Measurements from ENCODE around the gene BUD23. TPM values are rescaled to one million over a fixed set of nuclear protein-coding genes. Genes with fewer than 3 reads are reported as not detected.

BUD23 gene
- total RNA-seq, 1 donor from 2014 or later, result 97.9 TPM

- no peaks in the 10 kb centered on the region for H3K27me3 ChIP-seq (ENCODE audit: control insufficient read depth, insufficient read depth, low read length)
- no peak for TF ChIP-seq CTCF (IDR thresholded peaks at IDR 0.05; ENCODE audit: insufficient read depth, low read length, severe bottlenecking)
- no peak overlapping the region for H3K4me3 ChIP-seq (ENCODE audit: low read depth, low read length)
- peaks cover 37% of the 10 kb centered on the region for H3K36me3 ChIP-seq (ENCODE audit: control insufficient read depth, insufficient read depth, low read length)
- no peak for DNase-seq (ENCODE audit: low read depth)
- no peak for FAIRE-seq
Measured at GRCh38 chr7:73700581-73701134, 17.3 kb downstream of the BUD23 start.

GRCh38 chr7:73701357-73701995 lies 18.1 kb downstream of the BUD23 start:
- FAIRE-seq, result no peak
- Histone ChIP-seq H3K4me3 (ENCODE audit: low read depth, low read length) (no peak overlapping the region), H3K36me3 (ENCODE audit: control insufficient read depth, insufficient read depth, low read length) (peaks cover 31% of the 10 kb centered on the region), H3K27me3 (ENCODE audit: control insufficient read depth, insufficient read depth, low read length) (no peaks in the 10 kb centered on the region)
- peak; percentile 59 for TF ChIP-seq CTCF (IDR thresholded peaks at IDR 0.05; ENCODE audit: insufficient read depth, low read length, severe bottlenecking)
- DNase-seq (ENCODE audit: low read depth), result peak; percentile 27

GRCh38 chr7:73702226-73702625 lies 18.8 kb downstream of the BUD23 start:
- no peak overlapping the region for H3K4me3 ChIP-seq (ENCODE audit: low read depth, low read length)
- no peak for TF ChIP-seq CTCF (IDR thresholded peaks at IDR 0.05; ENCODE audit: insufficient read depth, low read length, severe bottlenecking)
- H3K36me3 ChIP-seq (ENCODE audit: control insufficient read depth, insufficient read depth, low read length), result peaks cover 27% of the 10 kb centered on the region
- DNase-seq (ENCODE audit: low read depth), result no peak
- no peaks in the 10 kb centered on the region for H3K27me3 ChIP-seq (ENCODE audit: control insufficient read depth, insufficient read depth, low read length)
- FAIRE-seq, result no peak

GRCh38 chr7:73702665-73703064 lies 19.3 kb downstream of the BUD23 start:
- FAIRE-seq, result no peak
- peaks cover 23% of the 10 kb centered on the region for H3K36me3 ChIP-seq (ENCODE audit: control insufficient read depth, insufficient read depth, low read length)

GRCh38 chr7:73703225-73703624 lies 19.8 kb downstream of the BUD23 start:
- no peaks in the 10 kb centered on the region for H3K27me3 ChIP-seq (ENCODE audit: control insufficient read depth, insufficient read depth, low read length)
- no peak for TF ChIP-seq CTCF (IDR thresholded peaks at IDR 0.05; ENCODE audit: insufficient read depth, low read length, severe bottlenecking)
- DNase-seq (ENCODE audit: low read depth), result no peak
- FAIRE-seq, result no peak
- H3K4me3 ChIP-seq (ENCODE audit: low read depth, low read length), result no peak overlapping the region
- H3K36me3 ChIP-seq (ENCODE audit: control insufficient read depth, insufficient read depth, low read length), result peaks cover 23% of the 10 kb centered on the region

More at GRCh38 chr7:73702665-73703064, 19.3 kb downstream of the BUD23 start:
- DNase-seq (ENCODE audit: low read depth), result no peak
- no peaks in the 10 kb centered on the region for H3K27me3 ChIP-seq (ENCODE audit: control insufficient read depth, insufficient read depth, low read length)
- TF ChIP-seq CTCF (IDR thresholded peaks at IDR 0.05; ENCODE audit: insufficient read depth, low read length, severe bottlenecking), result no peak
- H3K4me3 ChIP-seq (ENCODE audit: low read depth, low read length), result no peak overlapping the region
